Neural progenitor cell (in vitro differentiated cells): ENCODE results near the gene ARHGEF19. TPM values are rescaled to one million over a fixed set of nuclear protein-coding genes. Genes with fewer than 3 reads are reported as not detected.

Experiments used
- DNase-seq: peaks from one replicate; pipeline ENCODE4 v3.0.0-alpha.2; 2016; ENCODE audit warnings: low spot score
- H2AFZ ChIP-seq: fragments of 200-600 bp; sonication (generic); replicated peaks from 2 replicates; pipeline ENCODE4 v1.6.1; 2016; ENCODE audit warnings: antibody characterized with exemption
- H3F3A ChIP-seq: fragments of 200-600 bp; sonication (generic); 2 replicates; pipeline ENCODE4 v1.6.1; 2016; ENCODE audit warnings: antibody characterized with exemption, low read depth
- H3K27ac ChIP-seq: fragments of 200-600 bp; sonication (generic); 2 replicates; pipeline ENCODE4 v1.5.1; 2016; ENCODE audit warnings: mild to moderate bottlenecking
- H3K27me3 ChIP-seq: fragments of 200-600 bp; sonication (generic); 2 replicates; pipeline ENCODE4 v1.6.1; 2016; ENCODE audit warnings: mild to moderate bottlenecking, moderate library complexity
- H3K36me3 ChIP-seq: fragments of 200-600 bp; sonication (generic); 2 replicates; pipeline ENCODE4 v1.5.1; 2016
- H3K4me1 ChIP-seq: fragments of 200-600 bp; sonication (generic); 2 replicates; pipeline ENCODE4 v1.6.1; 2016; ENCODE audit warnings: mixed run types
- H3K4me2 ChIP-seq: fragments of 200-600 bp; sonication (generic); 2 replicates; pipeline ENCODE4 v1.6.1; 2016
- H3K4me3 ChIP-seq: fragments of 200-600 bp; sonication (generic); 2 replicates; pipeline ENCODE4 v1.5.1; 2016
- H3K79me2 ChIP-seq: fragments of 200-600 bp; sonication (generic); 2 replicates; pipeline ENCODE4 v1.6.1; 2016; ENCODE audit warnings: low read depth
- H3K9ac ChIP-seq: fragments of 200-600 bp; sonication (generic); 2 replicates; pipeline ENCODE4 v1.6.1; 2016
- H3K9me3 ChIP-seq: fragments of 200-600 bp; sonication (generic); 2 replicates; pipeline ENCODE4 v1.5.1; 2016; ENCODE audit warnings: low read depth
- H4K20me1 ChIP-seq: fragments of 200-600 bp; sonication (generic); 2 replicates; pipeline ENCODE4 v1.6.1; 2016; ENCODE audit warnings: low read depth
- H3K27ac Mint-ChIP-seq: 3 replicates; pipeline ENCODE4 v1.8.0; 2021; ENCODE audit warnings: mixed read lengths
- H3K27me3 Mint-ChIP-seq: 2 replicates; pipeline ENCODE4 v1.8.0; 2022; ENCODE audit warnings: low read depth, mild to moderate bottlenecking, inconsistent platforms, moderate library complexity, mixed read lengths; ENCODE audit not compliant: insufficient read depth
- H3K36me3 Mint-ChIP-seq: 3 replicates; pipeline ENCODE4 v1.8.0; 2021; ENCODE audit warnings: mixed read lengths
- H3K4me1 Mint-ChIP-seq: 3 replicates; pipeline ENCODE4 v1.8.0; 2021; ENCODE audit warnings: mixed read lengths
- H3K4me3 Mint-ChIP-seq: 3 replicates; pipeline ENCODE4 v1.8.0; 2021; ENCODE audit warnings: mild to moderate bottlenecking, moderate library complexity, mixed read lengths
- H3K9me3 Mint-ChIP-seq: 3 replicates; pipeline ENCODE4 v1.8.0; 2020; ENCODE audit warnings: mixed read lengths
- EZH2 ChIP-seq: fragments of 200-600 bp; sonication (generic); IDR thresholded peaks from 2 replicates; pipeline ENCODE4 v1.6.1; 2017; ENCODE audit warnings: antibody characterized with exemption, mild to moderate bottlenecking, moderate library complexity
- EZH2phosphoT487 ChIP-seq: fragments of 200-600 bp; sonication (generic); IDR thresholded peaks from 2 replicates; pipeline ENCODE4 v1.6.1; 2017; ENCODE audit warnings: antibody characterized with exemption
- total RNA-seq: library from RNA; depleted of rRNA; stranded (reverse); fragments of >200 nt; gene quantifications from 2 replicates; pipeline ENCODE4 v1.2.3, GENCODE V29; 2015; ENCODE audit warnings: low replicate concordance
- TF ChIP-seq, protein P1 (sequence below): fragments of 200-600 bp; sonication (generic); IDR thresholded peaks from 2 replicates; pipeline ENCODE4 v1.5.1; 2017; ENCODE audit warnings: antibody characterized with exemption, mild to moderate bottlenecking

The ARHGEF19 gene
- total RNA-seq, 1 donor from 2014 or later = 10.9 TPM

DNA sequence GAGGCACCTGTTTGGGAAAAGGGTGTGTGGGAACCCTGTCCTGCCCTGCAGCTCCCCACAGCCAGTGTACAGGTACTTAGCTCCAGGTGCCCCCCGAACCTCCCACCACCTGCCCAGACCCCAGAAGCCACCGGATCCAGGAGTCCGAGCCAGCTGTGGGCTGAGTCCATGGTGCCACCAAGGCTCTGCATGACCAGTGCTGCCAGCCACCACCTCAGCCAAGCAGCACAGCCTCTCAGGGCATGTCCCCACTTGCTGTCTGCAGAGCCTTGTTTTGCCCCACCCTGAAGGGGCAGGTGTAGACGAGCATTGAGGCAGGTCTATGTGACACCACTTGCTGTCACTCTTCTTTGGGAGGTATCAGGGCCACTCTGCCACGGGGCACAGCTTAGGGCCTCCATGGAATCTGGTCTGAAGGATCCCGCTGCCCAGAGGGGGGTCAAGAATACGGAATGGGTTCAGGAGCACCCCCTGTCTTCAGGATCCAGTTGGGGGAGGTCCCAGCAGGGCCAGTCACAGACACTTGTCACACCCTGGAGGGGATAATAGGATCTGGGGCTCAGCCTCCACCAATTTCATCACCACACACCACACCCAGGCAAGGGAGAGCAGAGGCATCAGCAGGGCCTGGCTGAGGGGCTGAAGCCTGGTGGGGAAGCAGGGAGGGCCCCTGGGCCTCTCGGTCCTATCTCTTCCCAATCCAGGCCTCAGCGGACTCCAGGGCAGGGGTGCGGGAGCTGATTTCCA lies 27.7 kb downstream of the ARHGEF19 start:
- H3K27me3 Mint-ChIP-seq = peaks cover 9% of the 10 kb centered on the region
- no peak overlapping the region for H3K4me2 ChIP-seq
- H3K36me3 ChIP-seq = no peaks in the 10 kb centered on the region
- peaks cover 29% of the 10 kb centered on the region for H3K4me1 Mint-ChIP-seq
- peaks cover 4% of the 10 kb centered on the region for H3K27me3 ChIP-seq
- H3K4me3 ChIP-seq = no peak overlapping the region
- no peaks in the 10 kb centered on the region for H3K9me3 Mint-ChIP-seq
- no peak overlapping the region for H2AFZ ChIP-seq
- no peak for DNase-seq
- no peaks in the 10 kb centered on the region for H3K79me2 ChIP-seq
- H3K9me3 ChIP-seq = no peaks in the 10 kb centered on the region
- peak overlapping the region; percentile 18 for H3K27ac Mint-ChIP-seq
- TF ChIP-seq EZH2phosphoT487 = no peak
- TF ChIP-seq, protein P1, sequence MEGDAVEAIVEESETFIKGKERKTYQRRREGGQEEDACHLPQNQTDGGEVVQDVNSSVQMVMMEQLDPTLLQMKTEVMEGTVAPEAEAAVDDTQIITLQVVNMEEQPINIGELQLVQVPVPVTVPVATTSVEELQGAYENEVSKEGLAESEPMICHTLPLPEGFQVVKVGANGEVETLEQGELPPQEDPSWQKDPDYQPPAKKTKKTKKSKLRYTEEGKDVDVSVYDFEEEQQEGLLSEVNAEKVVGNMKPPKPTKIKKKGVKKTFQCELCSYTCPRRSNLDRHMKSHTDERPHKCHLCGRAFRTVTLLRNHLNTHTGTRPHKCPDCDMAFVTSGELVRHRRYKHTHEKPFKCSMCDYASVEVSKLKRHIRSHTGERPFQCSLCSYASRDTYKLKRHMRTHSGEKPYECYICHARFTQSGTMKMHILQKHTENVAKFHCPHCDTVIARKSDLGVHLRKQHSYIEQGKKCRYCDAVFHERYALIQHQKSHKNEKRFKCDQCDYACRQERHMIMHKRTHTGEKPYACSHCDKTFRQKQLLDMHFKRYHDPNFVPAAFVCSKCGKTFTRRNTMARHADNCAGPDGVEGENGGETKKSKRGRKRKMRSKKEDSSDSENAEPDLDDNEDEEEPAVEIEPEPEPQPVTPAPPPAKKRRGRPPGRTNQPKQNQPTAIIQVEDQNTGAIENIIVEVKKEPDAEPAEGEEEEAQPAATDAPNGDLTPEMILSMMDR = no peak
- TF ChIP-seq EZH2 = no peak
- H3K27ac ChIP-seq = no peak overlapping the region
- H3K36me3 Mint-ChIP-seq = no peaks in the 10 kb centered on the region
- peaks cover 16% of the 10 kb centered on the region for H3F3A ChIP-seq
- no peak overlapping the region for H3K9ac ChIP-seq
- no peak overlapping the region for H3K4me3 Mint-ChIP-seq
- peaks cover 10% of the 10 kb centered on the region for H3K4me1 ChIP-seq
- H4K20me1 ChIP-seq = no peaks in the 10 kb centered on the region

DNA sequence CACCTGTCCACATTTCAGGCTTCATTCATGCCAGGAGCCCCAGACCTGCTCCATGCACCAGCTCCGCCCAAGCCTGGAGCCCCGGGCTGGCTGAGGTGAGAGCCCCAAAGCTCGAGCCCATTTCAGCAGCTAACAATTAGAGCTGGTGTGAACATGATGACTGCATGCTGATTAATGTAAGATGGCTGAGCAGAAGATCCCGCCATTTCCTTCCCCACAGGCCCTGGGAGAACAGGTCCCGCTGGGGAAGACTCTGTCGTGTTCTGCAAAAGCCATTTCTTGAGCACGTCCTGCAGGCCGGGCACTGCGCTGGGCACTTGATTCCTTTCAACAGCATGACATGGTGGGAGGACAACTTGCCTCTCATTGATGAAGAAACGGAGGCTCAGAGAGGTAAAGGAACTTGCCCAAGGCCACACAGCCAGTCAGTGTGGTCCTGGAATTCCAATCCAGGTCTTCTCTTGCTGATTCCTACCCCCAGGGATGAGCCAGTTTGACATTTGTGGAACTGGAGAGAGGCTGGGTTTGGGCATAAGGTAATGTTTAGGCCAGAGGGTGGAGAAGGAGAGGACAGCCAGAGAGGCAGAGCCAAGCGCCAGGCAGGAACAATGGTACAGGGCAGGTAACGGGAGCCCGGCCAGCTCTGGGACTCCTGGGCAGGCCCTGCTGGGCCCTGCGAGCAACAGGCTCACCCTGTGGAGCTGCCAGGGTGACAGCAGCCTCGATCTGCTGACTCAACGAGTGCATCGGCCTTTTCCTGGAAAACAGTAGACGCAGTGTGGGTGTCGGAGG lies 28.5 kb downstream of the ARHGEF19 start:
- Histone ChIP-seq H3K27me3 (peaks cover 4% of the 10 kb centered on the region), H3K79me2 (no peaks in the 10 kb centered on the region), H2AFZ (no peak overlapping the region), H3K27ac (no peak overlapping the region), H4K20me1 (no peaks in the 10 kb centered on the region), H3K4me1 (peaks cover 10% of the 10 kb centered on the region), H3K4me3 (no peak overlapping the region), H3K9me3 (no peaks in the 10 kb centered on the region), H3K4me2 (no peak overlapping the region), H3K9ac (no peak overlapping the region), H3K36me3 (no peaks in the 10 kb centered on the region), H3F3A (peaks cover 14% of the 10 kb centered on the region)
- Mint-ChIP-seq H3K27me3 (peaks cover 7% of the 10 kb centered on the region), H3K4me1 (peaks cover 29% of the 10 kb centered on the region), H3K9me3 (no peaks in the 10 kb centered on the region), H3K36me3 (no peaks in the 10 kb centered on the region), H3K27ac (peak overlapping the region; percentile 18), H3K4me3 (no peak overlapping the region)
- DNase-seq = no peak
- TF ChIP-seq, protein P1 = no peak
- TF ChIP-seq EZH2 (no peak), EZH2phosphoT487 (no peak)

DNA sequence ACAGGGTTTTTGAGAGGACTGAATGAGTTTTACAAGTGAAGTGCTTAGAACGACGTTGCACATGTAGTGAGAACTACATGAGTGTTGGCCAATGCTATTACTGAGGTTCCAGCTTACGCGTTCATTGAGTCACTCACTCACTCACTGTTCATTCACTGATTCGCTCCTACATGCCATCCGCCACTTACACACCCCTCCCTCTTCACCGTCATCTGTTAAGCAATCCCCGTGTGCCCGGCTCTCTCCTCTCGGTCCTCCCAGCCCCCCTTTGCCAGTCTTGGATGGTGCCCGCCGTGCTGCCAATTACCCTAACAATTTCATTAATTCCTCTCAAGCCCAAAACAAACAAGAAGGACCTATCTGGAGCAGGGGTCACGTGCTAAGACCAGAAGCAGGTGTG lies 29.3 kb downstream of the ARHGEF19 start:
- H4K20me1 ChIP-seq = no peaks in the 10 kb centered on the region
- H3K9ac ChIP-seq = no peak overlapping the region
- H3K79me2 ChIP-seq = no peaks in the 10 kb centered on the region
- Mint-ChIP-seq H3K4me1 (peaks cover 31% of the 10 kb centered on the region), H3K4me3 (no peak overlapping the region), H3K27ac (no peak overlapping the region), H3K27me3 (peaks cover 6% of the 10 kb centered on the region), H3K9me3 (no peaks in the 10 kb centered on the region), H3K36me3 (no peaks in the 10 kb centered on the region)
- H3K36me3 ChIP-seq = no peaks in the 10 kb centered on the region
- no peak overlapping the region for H3K4me3 ChIP-seq
- TF ChIP-seq, protein P1 = no peak
- TF ChIP-seq EZH2phosphoT487 (no peak), EZH2 (no peak)
- H3K4me2 ChIP-seq = no peak overlapping the region
- peaks cover 13% of the 10 kb centered on the region for H3F3A ChIP-seq
- no peak overlapping the region for H2AFZ ChIP-seq
- H3K4me1 ChIP-seq = peaks cover 10% of the 10 kb centered on the region
- DNase-seq = no peak
- H3K9me3 ChIP-seq = no peaks in the 10 kb centered on the region
- no peak overlapping the region for H3K27ac ChIP-seq
- H3K27me3 ChIP-seq = no peaks in the 10 kb centered on the region
